Measurements from ENCODE around the gene HOXD8.

The HOXD8 gene

DNA sequence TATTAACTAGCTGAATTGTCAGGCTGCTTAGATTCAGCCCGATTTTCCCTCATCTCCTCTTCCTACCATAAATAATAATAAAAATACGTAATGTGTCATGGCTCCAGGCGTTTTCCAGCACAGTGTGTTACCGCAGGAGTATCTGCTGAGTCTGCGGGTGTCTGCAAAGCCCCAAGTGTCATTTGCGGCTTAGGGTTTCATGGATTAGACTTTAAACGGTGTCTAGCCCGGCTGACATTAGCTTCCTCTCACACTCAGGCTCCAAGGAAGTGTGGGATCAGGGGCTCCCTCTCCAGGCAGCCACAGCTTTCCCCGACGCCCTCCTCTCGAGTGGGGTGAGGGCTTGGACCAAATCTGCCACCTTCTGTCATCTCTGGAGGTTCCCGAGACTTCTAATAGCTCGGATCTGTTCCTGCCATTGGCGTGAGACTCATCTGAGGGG is 44.9 kb downstream of the HOXD8 start:
- no peak for DNase-seq (ENCODE audit: low read depth)

DNA sequence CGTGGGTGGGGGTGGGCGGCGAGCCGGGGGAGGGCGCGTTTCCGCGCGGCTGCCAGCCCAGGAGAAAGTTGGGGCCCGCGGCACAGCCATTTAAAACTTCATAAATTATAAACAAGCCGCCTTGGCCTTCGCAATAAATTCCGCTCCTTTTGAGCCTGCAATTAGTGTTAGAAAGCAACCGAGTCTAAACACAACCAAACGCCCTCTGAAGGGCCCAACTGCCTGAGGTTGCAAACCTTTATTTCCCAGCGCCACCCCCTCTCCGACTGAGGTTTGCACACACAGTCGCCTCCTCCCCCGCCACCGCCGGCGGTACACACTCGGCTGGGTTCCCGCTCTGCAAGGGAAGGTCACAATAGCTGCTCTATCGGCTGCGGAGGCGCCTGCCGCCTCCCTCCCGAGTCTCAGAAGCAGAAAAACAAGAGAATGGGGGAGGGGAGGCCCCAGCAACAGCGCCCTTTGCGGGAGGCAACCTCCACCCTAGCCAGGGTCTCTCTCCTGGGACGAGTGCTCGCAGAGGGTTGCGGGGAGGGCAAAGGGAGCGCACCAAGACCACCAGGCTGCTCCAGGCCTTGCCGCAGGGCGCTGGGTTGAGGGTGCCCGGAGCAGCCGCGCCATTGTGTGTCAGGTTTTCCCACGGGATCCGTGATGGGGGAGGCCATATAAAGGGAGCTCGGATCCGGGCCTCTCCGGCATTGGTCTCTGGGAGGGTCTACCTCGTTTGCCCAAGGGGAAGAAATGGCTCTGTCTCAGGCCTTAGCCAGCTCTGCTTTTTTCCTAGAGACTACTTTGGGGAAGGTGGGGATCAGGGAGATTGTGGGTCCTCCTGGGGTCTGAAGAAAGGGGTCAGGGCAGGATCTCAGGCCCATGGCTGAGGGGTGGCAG is 45.6 kb downstream of the HOXD8 start:
- no peak for DNase-seq (ENCODE audit: low read depth)

DNA sequence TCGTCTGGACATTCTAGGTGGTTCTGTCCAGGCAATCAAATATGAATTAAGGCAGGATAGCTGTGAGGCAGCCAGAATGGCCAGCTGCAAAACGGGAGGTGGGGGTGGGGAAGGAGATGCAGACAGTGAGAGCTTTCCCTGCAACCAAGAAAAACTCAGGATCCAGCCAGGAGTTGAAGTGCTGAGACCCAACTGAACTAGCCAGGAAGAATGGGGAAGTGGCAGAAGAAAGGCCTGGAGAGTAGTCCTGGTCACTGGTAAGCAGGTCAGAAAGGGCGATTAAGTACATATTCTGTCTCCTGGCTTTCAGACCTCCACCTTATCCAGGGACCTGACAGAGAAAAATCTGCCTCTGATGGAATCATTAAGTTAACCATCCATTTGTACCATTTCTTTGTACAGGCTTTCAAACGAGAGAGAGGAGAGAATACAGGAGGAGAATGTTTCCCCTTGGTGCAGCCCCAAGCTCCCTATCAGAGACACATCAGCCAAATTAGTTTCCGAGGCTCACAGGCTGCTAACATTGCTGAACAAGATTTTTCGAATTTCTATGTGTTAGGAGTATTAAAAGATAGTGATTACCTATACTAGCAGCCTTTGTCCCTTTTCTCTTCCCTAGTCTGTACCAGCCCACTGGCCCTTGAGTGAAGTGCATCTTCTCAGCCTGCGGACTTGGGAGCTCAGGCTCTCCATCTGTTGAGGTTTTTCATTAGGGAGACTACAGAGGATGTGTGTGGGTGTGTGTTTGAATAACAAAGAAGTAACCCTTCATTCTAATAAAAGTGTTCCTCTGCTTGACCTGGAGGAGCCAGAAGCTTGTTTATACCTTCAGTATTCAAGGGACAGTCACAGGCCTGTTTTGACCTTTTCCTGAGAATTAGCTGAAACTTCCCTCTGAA is 46.5 kb downstream of the HOXD8 start:
- DNase-seq (ENCODE audit: low read depth): no peak

DNA sequence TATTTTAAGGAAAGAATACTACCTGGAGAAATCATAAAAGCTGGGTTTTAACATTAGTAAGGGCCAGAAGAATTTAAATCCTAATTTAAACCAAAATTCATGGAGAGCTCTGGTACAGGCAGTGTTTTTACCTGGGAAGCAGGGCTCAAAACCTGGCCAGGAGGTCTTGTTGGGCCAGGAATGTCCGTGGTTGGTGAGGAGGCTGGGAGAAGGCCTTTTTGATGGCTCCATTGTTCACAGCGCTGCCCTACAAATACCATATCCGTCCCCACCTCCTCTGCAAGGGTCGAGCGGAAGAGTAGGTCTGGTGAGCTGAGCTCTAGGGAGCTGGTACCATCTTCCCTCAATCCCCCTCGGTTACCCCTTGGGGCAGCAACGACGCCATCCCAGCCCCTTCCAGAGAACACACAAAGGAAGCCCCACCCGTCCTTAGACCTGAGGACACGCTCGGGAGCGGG is 48.1 kb downstream of the HOXD8 start:
- DNase-seq (ENCODE audit: low read depth): no peak

DNA sequence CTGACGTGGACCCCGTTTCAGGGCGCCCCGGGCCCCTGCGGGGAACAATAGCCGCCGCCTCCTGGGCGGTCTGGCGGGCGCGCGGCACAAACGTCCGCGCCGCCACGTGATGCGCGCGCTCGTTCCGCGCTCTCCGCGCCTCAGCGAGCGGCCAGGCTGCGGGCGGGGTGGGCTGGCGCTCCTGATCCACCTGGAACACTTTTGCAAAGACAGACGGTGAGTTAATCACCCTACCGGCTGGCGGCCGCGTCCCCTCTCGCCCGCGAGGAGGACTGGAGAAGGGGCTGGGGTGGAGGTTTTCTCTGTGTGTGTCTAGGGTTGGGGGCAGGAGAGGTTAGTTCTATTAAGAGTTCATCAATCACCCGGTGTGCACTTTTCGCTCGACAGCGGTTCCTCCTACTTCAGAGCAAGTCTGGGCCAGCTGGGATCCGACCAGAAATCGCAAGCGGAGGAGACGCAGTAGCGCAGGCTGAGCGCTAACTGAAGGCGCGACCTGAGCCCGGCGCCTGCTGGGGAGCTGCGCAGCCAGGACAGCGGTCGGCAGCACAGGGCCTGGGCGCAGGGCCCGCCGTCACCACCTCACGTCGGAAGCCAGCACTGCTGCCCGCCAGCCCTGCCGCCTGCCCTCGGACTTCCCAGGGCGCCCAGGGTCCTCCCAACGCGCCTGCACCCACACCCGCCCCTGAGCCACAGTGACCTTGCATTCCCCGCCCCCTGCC is 48.7 kb downstream of the HOXD8 start:
- DNase-seq (ENCODE audit: low read depth): no peak

DNA sequence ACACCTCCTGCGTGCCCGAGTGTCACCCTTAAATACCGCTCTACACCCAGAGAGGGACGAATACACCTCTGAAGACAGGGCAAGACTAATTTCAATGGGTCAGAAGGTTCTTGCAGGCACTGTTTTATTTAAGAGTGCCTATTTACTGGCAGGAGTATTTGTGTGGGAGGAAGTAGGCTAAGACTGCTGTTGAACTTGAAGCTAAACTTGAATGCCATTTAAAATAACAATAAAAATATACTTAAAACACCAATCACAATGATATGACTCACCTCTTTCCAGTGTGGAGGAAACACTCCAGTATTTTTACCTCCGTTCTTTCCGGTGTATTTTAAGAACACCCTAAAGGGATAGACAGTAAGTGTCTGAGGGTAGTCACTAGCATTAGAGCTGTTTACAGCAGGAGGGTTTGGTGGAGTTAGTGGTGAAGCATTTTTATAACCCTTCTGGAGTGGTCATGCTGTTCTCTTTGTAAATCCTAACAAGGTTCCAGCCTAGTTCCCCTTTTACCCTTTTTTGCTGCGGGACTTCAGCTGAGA is 49.3 kb downstream of the HOXD8 start:
- no peak for DNase-seq (ENCODE audit: low read depth)

DNA sequence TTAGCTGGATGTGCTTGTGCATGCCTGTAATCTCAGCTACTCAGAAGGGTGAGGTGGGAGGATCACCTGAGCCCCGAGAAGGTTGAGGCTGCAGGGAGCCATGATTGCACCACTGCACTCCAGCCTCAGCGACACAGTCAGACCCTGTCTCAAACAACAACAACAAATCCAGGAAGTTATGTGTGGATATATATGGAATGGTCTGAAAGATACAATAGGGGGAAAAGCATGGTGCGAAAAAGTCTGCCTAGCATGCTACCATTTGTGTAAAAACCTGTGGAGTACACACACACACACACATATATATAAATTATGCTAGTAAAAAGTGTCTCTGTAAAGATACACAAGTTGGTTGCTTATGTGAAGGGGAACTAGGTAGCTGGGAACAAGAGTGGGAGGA is 52.0 kb downstream of the HOXD8 start:
- no peak for DNase-seq (ENCODE audit: low read depth)

All from activated gamma-delta T cell treated with anti-CD3 and anti-CD28 coated beads, Interleukin-2, amount 50 U/mL, for 16 hours (primary cell).